K562 (cell line): ENCODE results near the gene ILK. TPM values are rescaled to one million over a fixed set of nuclear protein-coding genes. Genes with fewer than 3 reads are reported as not detected.

ENCODE experiments used
- ATAC-seq: fragments of 200-7000 bp; cut with Tn5 transposase; 3 replicates; pipeline ENCODE4 v1.9.1; 2020; ENCODE audit warnings: moderate library complexity
- BruUV-seq: library from RNA; stranded (reverse); fragments of 400-500 nt; replicated peaks from 2 replicates; lab custom pipeline; 2021; lab: Mats Ljungman, UMichigan
- CTCF ChIA-PET: fragments of 300-600 bp; formaldehyde crosslinking; extraction: SDS; loops from one replicate; lab custom pipeline; 2021; ENCODE audit warnings: low intra/inter-chr PET ratio; lab: Yijun Ruan, JAX
- POLR2A ChIA-PET: fragments of 300-600, 350-650 bp; sonication (Branson Sonifier 250); formaldehyde crosslinking; extraction: SDS; loops from one replicate; lab custom pipeline; 2021; ENCODE audit warnings: antibody characterized with exemption, inconsistent platforms; lab: Yijun Ruan, JAX
- DNase-seq, 4 experiments: peaks; one replicate each; pipeline versions ENCODE4 v3.0.0 to v3.0.0-alpha.2; 2011 to 2018; ENCODE audit warnings: low spot score in 3 of 4, mixed read lengths in 3 of 4; ENCODE audit errors: extremely low read depth in 1 of 4
- FAIRE-seq: peaks from 2 replicates; lab custom pipeline; 2011; peaks lifted over from hg19 to GRCh38; lab: Jason Lieb, UNC
- H2AFZ ChIP-seq: 2 replicates; pipeline ENCODE4 v1.6.0; 2011; ENCODE audit warnings: low read depth, low read length, control low read depth, inconsistent platforms
- H3K27ac ChIP-seq: fragments of 200-600 bp; 3 replicates; pipeline ENCODE4 v1.8.0; 2011; ENCODE audit warnings: low read depth, mild to moderate bottlenecking, control low read depth, inconsistent platforms, low read length, moderate library complexity, mixed read lengths; ENCODE audit errors: extremely low read depth
- H3K27me3 ChIP-seq, 2 experiments: fragments of 300-600 bp in 1 of 2; 2 replicates in 1 of 2; 3 replicates in 1 of 2; pipeline versions ENCODE4 v1.6.0 to v1.8.0; 2011; ENCODE audit warnings: inconsistent platforms in 2 of 2, low read length in 2 of 2, mild to moderate bottlenecking in 1 of 2, mixed read lengths in 1 of 2, moderate library complexity in 1 of 2; ENCODE audit not compliant: control insufficient read depth in 2 of 2, insufficient read depth in 2 of 2
- H3K36me3 ChIP-seq: fragments of 300-600 bp; 3 replicates; pipeline ENCODE4 v1.8.0; 2011; ENCODE audit warnings: mild to moderate bottlenecking, low read length, inconsistent platforms; ENCODE audit not compliant: control insufficient read depth, insufficient read depth
- H3K4me1 ChIP-seq, 2 experiments: fragments of 200-600 bp in 1 of 2; replicated peaks in 1 of 2; 2 replicates in 1 of 2; 3 replicates in 1 of 2; pipeline versions ENCODE4 v1.5.1 to v1.8.0; 2011; ENCODE audit warnings: inconsistent platforms in 2 of 2, low read length in 2 of 2, mild to moderate bottlenecking in 1 of 2, mixed read lengths in 1 of 2, moderate library complexity in 1 of 2; ENCODE audit not compliant: control insufficient read depth in 2 of 2, insufficient read depth in 2 of 2
- H3K4me2 ChIP-seq: 2 replicates; pipeline ENCODE4 v1.6.1; 2011; ENCODE audit warnings: low read length, control low read depth, inconsistent platforms, mixed read lengths; ENCODE audit not compliant: insufficient read depth
- H3K4me3 ChIP-seq: fragments of 200-600 bp; sonication (generic), shearing (Covaris generic); 2 replicates; pipeline ENCODE4 v1.5.1; 2016; ENCODE audit warnings: control low read depth, inconsistent platforms
- H3K79me2 ChIP-seq: fragments of 200-600 bp; 3 replicates; pipeline ENCODE4 v1.8.0; 2011; ENCODE audit warnings: low read length, inconsistent platforms; ENCODE audit not compliant: control insufficient read depth, insufficient read depth
- H3K9ac ChIP-seq, 2 experiments: 2 replicates each; pipeline versions ENCODE4 v1.6.0 to v1.6.1; 2011; ENCODE audit warnings: low read depth in 2 of 2, low read length in 2 of 2, control low read depth in 1 of 2, inconsistent platforms in 1 of 2, mild to moderate bottlenecking in 1 of 2, mixed read lengths in 1 of 2; ENCODE audit not compliant: insufficient read depth in 1 of 2
- H3K9me1 ChIP-seq: one replicate; pipeline ENCODE4 v1.6.0; 2011; ENCODE audit warnings: inconsistent platforms, mild to moderate bottlenecking, low read length, moderate library complexity; ENCODE audit not compliant: control insufficient read depth, insufficient read depth
- H3K9me3 ChIP-seq: replicated peaks from 2 replicates; pipeline ENCODE4 v1.5.1; 2011; ENCODE audit warnings: low read depth, low read length, inconsistent platforms; ENCODE audit not compliant: control insufficient read depth, insufficient read depth
- H4K20me1 ChIP-seq: replicated peaks from 2 replicates; pipeline ENCODE4 v1.6.1; 2011; ENCODE audit warnings: low read length, inconsistent platforms, mixed read lengths; ENCODE audit not compliant: control insufficient read depth, insufficient read depth
- EP400 ChIP-seq: fragments of 450-650 bp; IDR thresholded peaks from 2 replicates; pipeline ENCODE4 v1.6.1; 2017; ENCODE audit warnings: antibody characterized with exemption, mild to moderate bottlenecking, moderate library complexity
- JUND ChIP-seq, 2 experiments: IDR thresholded peaks; 2 replicates in 1 of 2; 3 replicates in 1 of 2; pipeline ENCODE4 v1.6.1; 2011; ENCODE audit warnings: borderline replicate concordance in 2 of 2, low read depth in 2 of 2, low read length in 2 of 2, improper control_type of control experiment in 1 of 2, missing biosample characterization in 1 of 2, missing genetic modification characterization in 1 of 2, missing genetic modification reagents in 1 of 2
- KLF1 ChIP-seq: fragments of 450-650 bp; IDR thresholded peaks from 2 replicates; pipeline ENCODE4 v1.6.1; 2016; ENCODE audit warnings: missing genetic modification characterization, missing compliant biosample characterization
- MED1 ChIP-seq: sonication (generic); formaldehyde crosslinking; IDR thresholded peaks from 2 replicates; pipeline ENCODE4 v1.8.1; 2023; ENCODE audit warnings: missing genetic modification reagents, borderline replicate concordance
- PRPF4 ChIP-seq: fragments of 200-400 bp; formaldehyde crosslinking; IDR thresholded peaks from one replicate; pipeline ENCODE4 v1.6.1; 2017; ENCODE audit warnings: low read length, low read depth, mild to moderate bottlenecking; ENCODE audit not compliant: insufficient read depth, poor library complexity, severe bottlenecking
- RBM25 ChIP-seq: fragments of 200-400 bp; formaldehyde crosslinking; IDR thresholded peaks from 2 replicates; pipeline ENCODE4 v1.6.1; 2018; ENCODE audit warnings: low read length, low read depth, moderate library complexity; ENCODE audit not compliant: severe bottlenecking
- SAP30 ChIP-seq: fragments of 200-600 bp; sonication (generic); IDR thresholded peaks from 2 replicates; pipeline ENCODE4 v1.6.1; 2012; ENCODE audit warnings: borderline replicate concordance, low read depth, mild to moderate bottlenecking, moderate library complexity, low read length, control low read depth, inconsistent platforms; ENCODE audit not compliant: insufficient read depth, poor library complexity, severe bottlenecking
- SRSF7 ChIP-seq: fragments of 200-400 bp; formaldehyde crosslinking; optimal IDR thresholded peaks from 2 replicates; pipeline ENCODE3; 2017; ENCODE audit warnings: mild to moderate bottlenecking, low read depth, low read length
- TAL1 ChIP-seq: fragments of 450-650 bp; IDR thresholded peaks from 2 replicates; pipeline ENCODE4 v1.6.1; 2016; ENCODE audit warnings: mild to moderate bottlenecking
- TCFL5 ChIP-seq: fragments of 250-450 bp; sonication (Bioruptor Pico); conservative IDR thresholded peaks from 2 replicates; pipeline ENCODE4 v1.6.1; 2021; ENCODE audit warnings: mild to moderate bottlenecking, moderate library complexity, matching md5 sums
- TGIF2 ChIP-seq: sonication (generic); formaldehyde crosslinking; IDR thresholded peaks from 2 replicates; pipeline ENCODE4 v1.8.1; 2022; ENCODE audit warnings: mild to moderate bottlenecking, missing genetic modification reagents, moderate library complexity
- YBX1 ChIP-seq: fragments of 450-650 bp; IDR thresholded peaks from 2 replicates; pipeline ENCODE4 v1.7.1; 2016; ENCODE audit warnings: mild to moderate bottlenecking
- ZNF551 ChIP-seq: fragments of 250-450 bp; sonication (Bioruptor Pico); IDR thresholded peaks from 2 replicates; pipeline ENCODE4 v1.5.0; 2021; ENCODE audit warnings: mild to moderate bottlenecking, moderate library complexity
- ZNF561 ChIP-seq: fragments of 450-650 bp; formaldehyde crosslinking; conservative IDR thresholded peaks from 2 replicates; pipeline ENCODE4 v1.4.0; 2020; ENCODE audit warnings: mild to moderate bottlenecking, moderate library complexity
- ZNF695 ChIP-seq: fragments of 450-650 bp; formaldehyde crosslinking; IDR thresholded peaks from 2 replicates; pipeline ENCODE4 v1.4.0; 2020; ENCODE audit warnings: mild to moderate bottlenecking, moderate library complexity
- WGBS: fragments of 100-300 bp; shearing (Covaris generic); methylation state at CpG from one replicate; pipeline ENCODE4 v1.1.6; 2016; ENCODE audit warnings: low coverage, mixed read lengths; ENCODE audit not compliant: insufficient coverage; ENCODE audit errors: missing lambda C conversion rate; 5-methylcytosine and 5-hydroxymethylcytosine counted together
- in situ Hi-C: fragments of 300-500 bp; cut with MboI; formaldehyde crosslinking; loops from 4 replicates; pipeline ENCODE4 v1.15.0; 2018; ENCODE audit warnings: inconsistent platforms, mixed read lengths
- intact Hi-C: fragments of 100-400 bp; cut with micrococcal nuclease; formaldehyde crosslinking; loops from 2 replicates; pipeline ENCODE4 v1.14.2; 2022
- polyA plus RNA-seq, 8 experiments: library from polyadenylated mRNA; depleted of rRNA in 4 of 8; stranded (reverse) in 5 of 8; unstranded in 3 of 8; fragments of >200 nt; fragmentation: Nextera tagmentation in 2 of 8; fragmentation: Illumina TruSeq in 1 of 8; extraction: Ambion mirVana in 2 of 8; extraction: Trizol in 1 of 8; gene quantifications; 2 replicates each; pipeline versions ENCODE4 v1.2.1 to v1.2.3, GENCODE V29; 2011 to 2014; ENCODE audit warnings: inconsistent platforms in 1 of 8, missing spikeins in 1 of 8
- total RNA-seq, 7 experiments: library from RNA; depleted of rRNA in 6 of 7; stranded (reverse); fragments of >200 nt in 6 of 7; fragmentation: Illumina TruSeq in 2 of 7; extraction: Trizol in 2 of 7; gene quantifications; 2 replicates each; pipeline versions ENCODE4 v1.2.1 to v1.2.3, GENCODE V29; 2011 to 2021; ENCODE audit warnings: low replicate concordance in 1 of 7
- TF ChIP-seq, protein P1 (sequence below): sonication (generic); IDR thresholded peaks from 2 replicates; pipeline ENCODE4 v1.6.1; 2016

ILK gene
- total and polyA plus RNA-seq, 9 of the 15 experiments (the other 6 are each of a cell fraction or from before 2014, with no cell fraction given), result 43.3 to 95.9 (median 58.9) TPM

DNA sequence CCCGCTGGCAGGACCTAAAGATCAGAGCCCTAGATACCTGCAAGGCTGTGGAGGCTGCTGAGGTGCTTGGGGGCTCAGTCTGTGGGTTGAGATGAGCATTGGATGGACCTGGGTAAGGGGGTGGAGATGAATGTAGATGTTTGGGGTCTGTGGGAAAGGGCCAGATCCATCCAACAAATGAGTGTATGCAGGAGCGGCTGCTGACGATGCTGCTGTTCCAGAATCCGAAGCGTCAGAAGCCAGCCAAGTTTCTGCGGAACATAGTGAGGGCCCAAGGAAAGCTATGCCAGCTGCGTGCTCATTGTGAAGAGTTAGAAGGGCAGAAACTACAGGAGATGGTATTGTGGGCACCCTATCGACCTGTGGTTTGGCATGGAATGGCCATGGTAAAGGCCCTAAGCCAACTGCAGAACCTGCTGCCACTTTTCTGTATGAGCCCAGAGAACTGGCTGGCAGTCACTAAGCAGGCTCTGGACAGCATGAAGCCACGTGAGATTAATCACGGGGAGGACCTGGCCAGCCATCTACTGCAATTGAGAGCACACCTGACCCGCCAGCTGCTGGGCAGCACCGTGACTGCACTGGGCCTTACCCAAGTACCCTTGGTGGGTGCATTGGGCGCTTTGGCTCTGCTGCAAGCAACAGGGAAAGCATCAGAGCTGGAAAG lies 36.7 kb upstream of the ILK start:
- no peak for DNase-seq
- in situ Hi-C loops, result no loop called here
- Histone ChIP-seq H4K20me1 (no peaks in the 10 kb centered on the region), H3K27me3 (no peaks in the 10 kb centered on the region), H3K36me3 (no peaks in the 10 kb centered on the region), H3K9ac (peak overlapping the region in 1 of 2 experiments; percentile 43; a peak in 1 of 4 replicates), H3K4me1 (peaks cover 51 to 61% of the 10 kb centered on the region in 2 experiments), H2AFZ (no peak overlapping the region), H3K79me2 (no peaks in the 10 kb centered on the region), H3K27ac (no peak overlapping the region), H3K9me3 (no peaks in the 10 kb centered on the region), H3K4me3 (no peak overlapping the region), H3K9me1 (peaks cover 14% of the 10 kb centered on the region), H3K4me2 (no peak overlapping the region)
- ATAC-seq, result no peak
- WGBS, result 81% methylated on average over 13 of the region's 13 CpGs
- POLR2A ChIA-PET, result interaction anchor here (2.6 kb wide), 1 partner anchor 11 kb away, joined by 19 read pairs; no protein-coding TSS in a partner anchor
- no TSS peak for BruUV-seq
- intact Hi-C loops, result no loop called here
- TF ChIP-seq EP400, result no peak
- TF ChIP-seq ZNF561, result no peak
- no peak for TF ChIP-seq PRPF4
- no peak for TF ChIP-seq MED1 (CRISPR knock-in tag)
- FAIRE-seq, result no peak
- CTCF ChIA-PET, result no interaction called here

DNA sequence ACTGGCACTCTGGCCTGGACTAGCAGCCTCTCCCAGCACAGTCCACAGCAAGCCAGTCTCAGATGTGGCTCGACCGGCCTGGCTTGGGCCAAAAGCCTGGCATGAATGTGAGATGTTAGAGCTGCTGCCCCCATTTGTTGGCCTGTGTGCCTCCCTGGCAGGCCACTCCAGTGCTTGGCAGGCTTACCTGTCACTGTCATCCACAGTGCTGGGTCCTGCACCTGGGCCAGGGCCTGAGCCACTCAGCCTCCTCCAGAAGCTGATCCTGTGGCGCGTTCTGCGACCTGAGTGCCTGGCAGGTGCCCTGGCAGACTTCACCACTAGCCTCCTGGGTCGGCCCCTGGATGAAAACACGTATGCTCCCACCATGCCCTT lies 36.2 kb upstream of the ILK start:
- POLR2A ChIA-PET, result interaction anchor here (1.5 to 2.6 kb wide), 2 partner anchors 12 to 13 kb away, joined by 8 to 19 read pairs; no protein-coding TSS in a partner anchor
- Histone ChIP-seq H3K9ac (peak overlapping the region in 1 of 2 experiments; percentile 43; a peak in 1 of 4 replicates), H3K27me3 (no peaks in the 10 kb centered on the region), H2AFZ (no peak overlapping the region), H3K36me3 (no peaks in the 10 kb centered on the region), H4K20me1 (no peaks in the 10 kb centered on the region), H3K9me3 (no peaks in the 10 kb centered on the region), H3K4me2 (no peak overlapping the region), H3K9me1 (peaks cover 14% of the 10 kb centered on the region), H3K79me2 (no peaks in the 10 kb centered on the region), H3K27ac (no peak overlapping the region), H3K4me3 (no peak overlapping the region), H3K4me1 (peaks cover 51 to 61% of the 10 kb centered on the region in 2 experiments)
- no TSS peak for BruUV-seq
- 92% methylated on average over 7 of the region's 7 CpGs for WGBS
- FAIRE-seq (no peak), ATAC-seq (no peak), DNase-seq (no peak)
- in situ Hi-C loops (no loop called here), intact Hi-C loops (no loop called here)
- CTCF ChIA-PET, result no interaction called here
- TF ChIP-seq, protein P1, sequence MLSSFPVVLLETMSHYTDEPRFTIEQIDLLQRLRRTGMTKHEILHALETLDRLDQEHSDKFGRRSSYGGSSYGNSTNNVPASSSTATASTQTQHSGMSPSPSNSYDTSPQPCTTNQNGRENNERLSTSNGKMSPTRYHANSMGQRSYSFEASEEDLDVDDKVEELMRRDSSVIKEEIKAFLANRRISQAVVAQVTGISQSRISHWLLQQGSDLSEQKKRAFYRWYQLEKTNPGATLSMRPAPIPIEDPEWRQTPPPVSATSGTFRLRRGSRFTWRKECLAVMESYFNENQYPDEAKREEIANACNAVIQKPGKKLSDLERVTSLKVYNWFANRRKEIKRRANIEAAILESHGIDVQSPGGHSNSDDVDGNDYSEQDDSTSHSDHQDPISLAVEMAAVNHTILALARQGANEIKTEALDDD, result no peak
- no peak for TF ChIP-seq SRSF7
- no peak for TF ChIP-seq TCFL5 (CRISPR knock-in tag)
- TF ChIP-seq YBX1, result no peak
- TF ChIP-seq SAP30, result no peak
- no peak for TF ChIP-seq ZNF551 (CRISPR knock-in tag)
- no peak for TF ChIP-seq ZNF695 (CRISPR knock-in tag)
- no peak for TF ChIP-seq JUND (IDR thresholded peaks at IDR 0.05; ENCODE audit: borderline replicate concordance, low read depth, low read length)
- TF ChIP-seq JUND (tag; IDR thresholded peaks at IDR 0.05; ENCODE audit: borderline replicate concordance, low read depth, low read length), result no peak
- no peak for TF ChIP-seq TGIF2
- no peak for TF ChIP-seq RBM25
- TF ChIP-seq TAL1, result no peak
- TF ChIP-seq KLF1 (tag), result no peak
